ENCODE results near the gene SAMD3.

DNA sequence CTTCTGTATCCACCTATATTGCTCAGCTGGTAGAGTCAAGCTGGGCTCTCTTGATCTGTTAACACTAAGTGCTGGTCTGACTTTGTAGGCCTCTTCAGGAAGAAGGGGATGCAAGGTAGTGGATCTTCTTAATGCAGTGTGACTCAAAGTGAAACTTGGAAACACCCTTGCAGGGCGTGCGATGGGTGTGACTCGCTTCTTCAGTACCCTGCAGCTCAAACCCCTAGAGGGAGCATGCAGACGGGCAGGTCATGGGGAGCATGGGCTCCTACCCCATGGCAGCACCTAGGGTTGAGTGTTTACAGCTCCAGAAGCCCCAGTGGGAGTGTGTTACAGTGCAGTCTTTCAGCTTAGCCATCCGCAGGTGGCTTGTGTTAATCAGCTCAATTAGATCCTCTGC lies 757 bp upstream of the SAMD3 start:
- no peak for TF ChIP-seq POLR2AphosphoS5 (IDR thresholded peaks at IDR 0.05; ENCODE audit: borderline replicate concordance, low read depth, low read length)
- no peak for TF ChIP-seq EZH2 (IDR thresholded peaks at IDR 0.05)
- TF ChIP-seq FOXP2 (optimal IDR thresholded peaks at IDR 0.05; ENCODE audit: control extremely low read depth, extremely low read length, insufficient read depth), result no peak

All from SK-N-MC (cell line).